HT1080 (cell line): ENCODE measurements around the gene INPP4B. TPM values are rescaled to one million over a fixed set of nuclear protein-coding genes. Genes with fewer than 3 reads are reported as not detected.

Experiments
- DNase-seq: peaks from one replicate; pipeline ENCODE4 v3.0.0-alpha.2; 2015; ENCODE audit warnings: low read depth
- total RNA-seq: library from RNA; depleted of rRNA; stranded (reverse); fragments of >200 nt; shearing (Covaris generic); gene quantifications from 2 replicates; pipeline ENCODE4 v1.2.3, GENCODE V29; 2014

The INPP4B gene
- total RNA-seq, 1 experiment from 2014 or later = 9.3 TPM

DNA sequence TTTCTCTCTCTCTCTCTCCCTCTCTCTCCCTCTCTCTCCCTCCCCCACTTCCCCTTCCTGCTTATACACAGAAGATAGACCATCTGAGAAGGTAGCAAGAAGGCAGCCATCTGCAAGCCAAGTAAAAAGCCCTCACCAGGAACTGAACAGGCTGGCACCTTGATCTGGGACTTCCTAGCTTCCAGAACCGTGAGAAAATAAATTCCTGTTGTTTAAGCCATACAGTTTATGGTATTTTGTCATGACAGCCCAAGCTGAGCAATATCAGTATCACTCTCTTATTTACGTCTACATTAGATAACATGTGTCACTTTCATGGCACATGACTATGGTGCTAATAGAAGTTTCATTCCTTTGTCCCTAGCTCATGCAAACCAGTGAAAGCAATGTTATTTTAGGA is 581.1 kb downstream of the INPP4B start:
- DNase-seq = no peak

DNA sequence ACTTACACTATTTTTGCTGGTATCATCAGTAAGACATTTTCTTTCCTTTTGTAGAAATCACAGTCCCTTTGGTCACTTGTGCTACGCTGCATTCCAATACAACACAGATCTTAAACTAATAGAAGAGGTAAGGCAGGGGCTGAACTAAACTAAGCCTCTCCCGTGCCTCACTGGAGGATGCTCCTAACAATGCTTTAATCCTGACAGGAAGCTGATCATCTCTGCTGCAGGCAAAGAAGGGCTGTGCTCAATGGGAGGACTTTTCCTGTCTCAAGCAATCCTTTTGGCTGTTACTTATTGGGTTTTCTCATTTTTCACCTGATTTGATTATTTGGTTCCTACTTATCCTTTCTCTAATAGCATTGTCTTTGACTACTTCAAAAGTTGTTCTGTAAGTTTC is 583.1 kb downstream of the INPP4B start:
- no peak for DNase-seq

DNA sequence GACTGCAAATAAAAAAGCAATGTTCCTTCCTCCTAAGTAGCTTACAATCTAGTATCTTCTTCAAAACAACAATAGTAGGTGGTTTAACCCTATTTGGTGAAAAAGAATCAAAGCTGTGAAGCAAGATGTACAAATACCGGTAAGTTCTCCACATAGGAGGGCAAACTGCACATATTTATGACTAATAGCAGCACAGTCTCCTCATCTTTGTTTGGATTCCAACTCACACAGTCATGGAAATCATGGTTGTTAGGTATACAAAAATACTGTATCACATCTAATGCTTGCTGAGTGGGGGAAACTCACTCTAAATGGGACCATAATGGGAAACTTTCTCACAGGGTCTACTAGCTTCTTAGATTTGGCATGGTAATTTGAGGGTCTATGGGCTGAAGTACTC is 597.2 kb downstream of the INPP4B start:
- peak; percentile 47 for DNase-seq

DNA sequence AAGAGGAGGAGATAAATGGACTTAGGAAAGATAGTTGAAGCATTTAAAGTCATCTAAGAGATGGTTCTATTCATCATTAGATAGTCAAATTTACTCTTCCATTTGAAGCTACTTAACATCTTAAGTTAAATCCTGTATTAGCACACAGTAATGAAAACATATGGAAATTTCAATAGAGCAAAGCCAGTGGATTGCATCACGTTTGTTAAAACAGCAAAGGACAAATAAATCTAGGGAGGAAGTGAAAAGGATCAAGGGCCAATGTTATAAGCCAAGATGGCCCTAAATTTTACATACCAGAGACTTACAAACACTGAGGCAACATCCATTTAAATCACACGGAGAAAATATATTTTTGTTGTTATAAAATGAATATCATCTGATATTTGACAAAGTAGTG is 602.8 kb downstream of the INPP4B start:
- no peak for DNase-seq

DNA sequence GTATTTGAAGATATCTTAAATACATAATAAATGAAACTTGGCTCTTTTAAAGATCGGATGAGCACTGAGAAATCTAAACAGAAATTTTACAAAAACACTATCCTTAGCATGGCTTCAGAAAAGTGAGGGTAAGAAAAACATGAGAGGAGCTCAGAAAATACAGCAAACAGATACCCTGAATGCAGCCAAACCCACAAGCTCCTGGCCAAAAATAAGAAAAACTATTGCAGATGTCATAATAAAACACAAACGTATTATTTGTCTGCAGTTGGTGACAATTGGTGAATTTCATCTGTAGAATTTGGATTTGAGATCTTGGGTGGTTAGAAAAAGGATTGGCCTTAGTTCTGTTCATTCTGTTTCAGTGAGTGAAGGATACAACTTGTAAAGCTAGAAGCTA is 603.9 kb downstream of the INPP4B start:
- no peak for DNase-seq

DNA sequence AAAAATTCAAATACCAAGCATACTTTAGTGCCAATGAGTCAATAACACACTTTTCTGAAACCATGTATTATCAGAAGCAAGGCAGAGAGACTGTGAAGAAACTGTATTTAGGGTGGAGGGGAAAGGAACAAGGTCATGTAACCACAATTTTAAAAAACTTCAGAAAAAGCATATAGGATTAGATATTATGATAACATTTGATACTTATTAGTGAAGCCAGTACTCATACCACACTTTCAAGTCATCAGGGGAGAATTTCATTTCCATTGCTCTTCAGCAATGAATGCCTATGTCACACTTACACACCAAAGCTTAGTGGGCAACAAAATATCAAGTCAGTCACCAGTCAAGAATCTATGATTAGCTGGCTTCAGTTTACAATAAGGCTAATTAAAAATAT is 607.5 kb downstream of the INPP4B start:
- DNase-seq = no peak

DNA sequence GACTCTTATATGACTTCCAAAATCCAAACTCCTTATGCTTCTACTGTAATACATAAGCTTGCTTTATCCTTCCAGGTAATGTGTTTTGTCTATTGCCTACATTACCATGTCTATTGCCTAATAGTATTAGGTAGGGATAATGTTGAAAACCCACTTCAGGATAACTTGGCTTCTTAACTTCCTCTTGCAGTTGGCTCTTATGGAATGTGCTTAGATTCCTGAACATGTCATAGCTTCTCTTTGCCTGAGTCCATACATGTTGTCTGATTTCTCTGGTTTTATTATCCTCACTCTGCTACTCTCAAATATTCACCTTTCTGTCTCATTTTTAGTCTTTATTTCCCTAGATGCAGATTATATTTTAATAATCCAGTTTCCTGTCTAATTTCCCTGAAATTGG is 609.8 kb downstream of the INPP4B start:
- DNase-seq = no peak

DNA sequence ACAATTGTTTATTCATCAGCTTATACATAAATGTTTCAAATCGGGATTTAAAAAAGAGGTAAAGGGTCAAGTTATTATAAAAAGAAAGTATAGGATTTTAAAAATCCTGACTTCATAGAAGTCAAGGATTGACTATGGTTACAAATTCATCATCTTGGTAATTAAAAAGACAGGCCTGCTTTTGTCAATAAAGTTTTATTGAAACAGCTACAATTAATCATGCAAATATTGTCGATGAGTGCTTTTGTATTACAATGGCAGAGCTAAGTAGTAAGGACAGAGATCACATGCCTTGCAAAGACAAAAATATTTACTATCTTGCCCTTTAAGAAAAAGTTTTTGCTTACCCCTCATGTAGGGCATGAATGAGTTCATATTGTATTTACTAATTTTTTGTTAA is 614.3 kb downstream of the INPP4B start:
- no peak for DNase-seq

DNA sequence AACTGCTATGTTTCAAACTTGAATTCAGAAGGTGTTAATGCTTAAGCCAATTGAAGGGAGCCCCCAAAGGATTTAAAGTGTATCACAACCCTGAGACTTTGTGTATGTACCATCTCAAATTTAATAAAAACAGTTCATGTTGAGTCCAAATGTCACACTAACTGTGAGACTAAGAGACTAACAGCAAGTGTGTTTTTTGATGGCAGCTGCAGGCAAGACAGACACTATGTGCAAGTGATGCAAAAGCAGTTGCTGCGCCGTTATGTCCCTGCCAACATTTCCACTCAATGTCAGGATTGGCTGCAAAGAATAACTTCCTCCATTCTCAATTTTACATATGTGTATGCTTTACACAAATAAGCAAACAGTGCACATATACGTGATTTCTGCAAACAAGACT is 615.1 kb downstream of the INPP4B start:
- no peak for DNase-seq

DNA sequence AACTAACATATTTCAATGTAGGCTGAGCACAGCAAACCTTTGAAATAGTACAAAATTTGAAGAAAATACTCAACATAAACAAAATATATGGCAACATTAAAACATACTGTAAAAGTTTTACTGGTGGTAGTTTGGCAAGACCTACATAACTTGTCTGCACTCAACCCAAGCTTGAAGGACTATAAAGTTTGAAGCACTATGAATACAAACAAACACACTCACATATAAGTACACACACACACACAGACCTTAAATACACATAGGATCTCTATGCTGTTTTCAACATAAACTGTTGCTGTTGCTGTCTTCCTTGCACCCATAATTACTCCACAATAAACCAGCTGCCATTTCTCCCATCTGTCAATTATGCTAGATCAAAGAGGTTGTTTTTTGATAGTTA is 620.1 kb downstream of the INPP4B start:
- no peak for DNase-seq

DNA sequence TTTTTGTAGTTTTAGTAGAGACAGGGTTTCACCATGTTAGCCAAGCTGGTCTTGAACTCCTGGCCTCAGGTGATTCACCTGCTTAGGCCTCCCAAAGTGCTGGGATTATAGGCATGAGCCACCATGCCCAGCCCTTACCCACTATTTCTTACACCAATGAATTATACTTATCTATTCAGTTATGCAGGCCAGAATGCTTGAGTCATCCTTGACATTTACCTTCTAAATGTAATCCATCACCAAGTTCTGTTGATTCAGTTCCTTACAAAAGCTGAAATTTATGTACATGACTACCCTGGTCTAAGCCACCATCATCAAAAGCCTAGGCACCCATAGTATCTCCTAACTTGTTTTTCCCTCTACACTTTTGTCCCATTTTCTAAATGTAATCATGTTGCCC is 624.0 kb downstream of the INPP4B start:
- peak; percentile 3 for DNase-seq

DNA sequence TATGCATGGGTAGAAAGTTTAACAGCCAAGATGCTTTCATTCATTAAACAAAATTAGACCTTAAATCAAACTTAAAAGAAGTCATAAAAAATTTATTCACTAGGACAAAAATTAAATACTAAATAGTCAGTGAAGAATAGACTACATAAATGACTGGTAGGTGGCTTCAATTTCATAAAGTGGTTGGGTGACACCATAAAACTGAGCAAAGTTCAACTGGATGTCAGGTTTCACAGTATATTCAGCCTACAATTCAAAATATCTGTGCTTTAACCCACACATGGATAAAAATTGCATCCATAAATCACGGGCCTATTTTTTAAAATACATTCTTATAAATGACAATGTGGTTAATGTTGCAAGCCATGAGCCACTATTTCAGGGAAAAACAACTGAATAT is 627.4 kb downstream of the INPP4B start:
- no peak for DNase-seq

DNA sequence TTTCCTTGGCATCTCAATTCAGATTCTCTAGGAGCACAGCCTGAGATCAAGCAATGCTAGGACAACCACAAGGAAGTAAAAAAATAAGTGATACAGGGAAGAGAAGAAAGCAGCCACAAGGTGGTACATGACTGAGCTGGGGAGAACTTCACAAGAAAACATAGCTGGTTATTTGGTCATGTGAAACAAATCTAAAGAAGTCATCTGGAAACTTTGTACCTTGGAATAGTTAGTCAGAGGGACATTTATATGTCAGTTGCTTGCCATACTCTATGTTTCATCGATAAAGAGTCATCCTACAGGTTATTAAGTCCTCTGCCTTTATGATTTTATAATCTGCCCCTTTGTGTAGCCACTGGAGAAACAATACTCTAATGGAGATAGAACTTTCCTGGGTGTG is 634.7 kb downstream of the INPP4B start:
- no peak for DNase-seq

DNA sequence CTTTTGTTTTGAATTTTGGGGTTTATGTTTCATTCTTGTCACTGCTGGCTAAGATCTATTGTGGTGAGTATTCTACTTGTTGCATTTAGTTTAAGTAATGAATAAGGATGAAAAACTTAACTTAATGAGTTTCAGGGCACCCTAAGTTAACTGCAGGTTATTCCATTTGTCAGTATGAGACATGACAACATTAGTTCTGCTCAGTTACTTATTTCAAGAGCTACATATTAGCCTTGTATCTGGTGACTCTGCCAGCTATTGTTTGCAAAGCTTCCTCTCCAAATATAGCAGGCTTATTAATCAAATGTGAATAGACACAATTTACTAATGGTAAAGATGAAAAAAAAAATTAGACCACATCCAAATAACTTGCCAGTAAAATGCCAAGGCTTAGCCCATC is 642.6 kb downstream of the INPP4B start:
- no peak for DNase-seq

DNA sequence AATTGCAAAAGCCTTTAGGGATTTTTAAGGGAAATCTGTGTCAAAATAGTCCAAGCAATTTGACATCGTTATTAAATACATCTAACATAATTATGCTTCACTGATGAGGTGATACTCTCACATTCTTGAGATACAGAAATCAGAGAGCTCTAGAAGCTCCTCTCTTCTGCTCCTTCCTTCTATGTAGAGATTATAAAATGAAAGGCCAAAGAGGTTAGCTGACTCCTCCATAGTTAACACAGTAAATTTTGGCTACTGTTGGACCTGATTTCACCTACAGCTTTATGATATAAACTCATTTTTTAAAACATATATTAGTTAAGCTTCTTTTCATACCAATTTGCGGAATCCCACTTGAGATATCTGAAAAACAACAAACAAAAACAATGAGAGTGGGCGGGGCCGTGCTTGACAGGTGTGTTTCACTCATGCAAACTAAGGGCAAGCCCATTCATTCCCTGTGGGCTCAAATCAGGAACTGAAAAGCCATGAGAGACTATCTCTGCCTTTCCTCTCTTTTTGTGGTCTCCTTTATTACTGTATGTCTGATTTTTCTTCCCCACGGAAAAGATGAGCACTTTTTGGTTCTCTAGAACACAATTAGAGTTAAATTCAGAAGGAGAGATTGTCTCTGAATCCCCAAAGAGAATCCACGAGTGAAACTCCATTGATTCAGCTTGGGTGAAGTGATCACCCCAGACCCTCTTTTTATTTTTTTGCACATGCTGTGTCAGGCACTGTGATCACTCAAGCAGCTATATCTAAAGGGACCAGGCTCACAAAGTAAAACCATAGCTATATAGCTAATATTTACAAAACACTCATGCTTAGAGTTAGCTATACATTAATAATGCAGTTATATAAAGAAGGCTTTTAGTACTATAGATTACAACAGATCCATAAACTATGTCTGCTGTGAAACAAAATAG is 643.4 kb downstream of the INPP4B start:
- no peak for DNase-seq

DNA sequence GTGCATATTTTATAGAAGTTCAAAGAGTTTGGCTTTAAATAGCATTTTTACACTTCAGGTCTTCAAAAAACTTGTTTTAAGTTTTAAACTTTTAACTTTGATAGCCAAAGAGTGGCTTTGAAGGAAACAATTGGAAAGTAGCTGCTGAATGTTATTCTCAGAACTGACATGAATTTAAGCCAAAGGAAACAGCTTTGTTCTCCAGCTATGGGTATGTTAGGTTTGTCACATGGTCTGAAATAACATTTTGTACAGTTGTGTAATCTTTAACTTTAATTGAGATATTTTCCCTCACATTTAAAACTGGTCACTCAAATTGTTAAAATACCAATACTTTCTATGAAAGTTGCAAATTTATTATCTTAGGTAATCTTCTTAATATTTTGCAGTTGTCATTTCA is 645.1 kb downstream of the INPP4B start:
- DNase-seq = no peak

DNA sequence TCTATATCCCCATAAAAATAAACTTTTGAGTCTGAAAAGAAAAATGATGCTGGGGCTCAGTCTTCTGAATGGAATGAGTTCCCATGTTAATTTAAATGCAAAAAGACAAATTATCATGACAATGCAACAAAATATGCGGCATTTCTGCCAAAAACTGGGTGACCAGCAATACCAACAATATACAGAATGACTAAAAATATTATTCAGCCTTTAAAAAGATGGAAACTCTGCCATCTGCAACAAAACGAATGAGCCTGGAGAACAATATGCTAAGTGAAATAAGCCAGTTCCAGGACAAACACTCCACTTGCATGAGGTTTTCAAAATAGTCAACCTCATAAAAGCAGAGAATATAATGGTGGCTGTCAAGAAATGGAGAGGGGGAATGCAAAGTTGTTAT is 651.2 kb downstream of the INPP4B start:
- DNase-seq = no peak

DNA sequence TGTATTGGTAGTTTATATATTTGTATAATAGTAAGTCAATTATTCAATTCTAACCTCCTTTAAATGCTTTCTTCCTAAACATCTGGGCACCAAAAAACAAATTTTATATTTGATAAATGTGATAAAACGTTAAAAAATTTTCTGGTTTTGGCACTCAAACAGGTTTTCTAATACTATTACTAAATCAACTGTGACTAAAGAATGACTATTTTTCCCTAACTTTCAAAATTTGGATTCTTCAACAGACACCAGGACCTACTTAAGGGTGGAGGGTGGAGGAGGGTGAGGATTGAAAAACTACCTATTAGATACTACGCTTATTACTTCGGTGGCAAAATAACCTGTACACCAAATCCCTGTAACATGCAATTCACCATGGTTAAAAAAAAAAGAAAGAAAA is 654.2 kb downstream of the INPP4B start:
- DNase-seq = no peak

DNA sequence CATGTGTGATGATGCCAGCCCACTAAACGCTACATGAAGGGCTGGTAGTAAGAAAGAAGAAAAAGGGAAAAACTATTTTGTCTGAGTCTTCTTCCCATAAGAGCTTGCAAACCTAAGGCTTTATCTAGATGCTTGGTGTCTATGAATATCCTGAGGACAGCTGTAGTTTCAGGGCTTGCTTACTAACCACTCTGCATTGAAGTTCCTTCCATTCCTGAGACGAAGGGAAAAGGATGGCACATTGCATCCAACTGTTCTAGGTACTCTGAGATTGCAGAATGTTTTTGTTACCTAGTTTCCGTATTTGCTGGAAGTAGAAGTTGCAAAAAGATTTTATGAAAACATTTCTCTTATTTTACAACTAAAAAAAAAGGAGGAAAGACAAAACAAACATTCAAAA is 665.1 kb downstream of the INPP4B start:
- DNase-seq = no peak

DNA sequence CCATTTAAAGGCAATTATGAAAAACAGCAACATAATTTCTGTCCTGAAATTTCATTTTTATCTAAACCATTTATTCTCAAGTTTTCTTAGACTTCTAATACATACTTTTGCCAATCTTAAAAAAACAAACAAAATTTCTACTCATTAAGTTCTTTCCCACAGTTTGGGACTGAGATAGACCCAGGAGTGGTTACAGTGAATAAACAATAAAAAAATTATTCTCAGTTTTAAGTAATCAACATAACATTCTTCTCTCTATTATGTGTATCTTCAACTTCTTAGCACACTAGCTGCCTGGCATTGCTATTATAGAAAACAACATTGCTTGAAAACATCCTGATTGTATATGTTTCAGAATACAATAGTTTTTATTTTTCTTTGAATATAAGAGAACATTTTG is 676.9 kb downstream of the INPP4B start:
- no peak for DNase-seq

DNA sequence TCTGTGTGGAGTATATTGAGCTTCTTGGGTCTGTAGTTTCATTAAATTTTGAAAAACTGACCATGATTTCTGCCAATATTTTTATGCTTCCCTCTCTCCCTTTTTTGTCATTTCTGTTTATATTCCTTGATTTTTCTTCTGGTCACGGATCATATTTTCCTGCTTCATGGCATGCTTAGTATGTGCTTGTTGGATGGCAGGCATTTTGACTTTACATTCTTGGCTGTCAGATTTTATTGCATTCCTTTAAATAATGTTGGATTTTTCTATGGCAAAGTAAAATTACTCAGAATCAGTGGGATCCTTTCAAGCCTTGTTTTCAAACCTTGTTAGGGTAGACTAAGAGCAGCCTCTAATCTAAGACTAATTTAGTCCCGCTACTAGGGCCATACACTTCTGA is 677.9 kb downstream of the INPP4B start:
- DNase-seq = no peak

DNA sequence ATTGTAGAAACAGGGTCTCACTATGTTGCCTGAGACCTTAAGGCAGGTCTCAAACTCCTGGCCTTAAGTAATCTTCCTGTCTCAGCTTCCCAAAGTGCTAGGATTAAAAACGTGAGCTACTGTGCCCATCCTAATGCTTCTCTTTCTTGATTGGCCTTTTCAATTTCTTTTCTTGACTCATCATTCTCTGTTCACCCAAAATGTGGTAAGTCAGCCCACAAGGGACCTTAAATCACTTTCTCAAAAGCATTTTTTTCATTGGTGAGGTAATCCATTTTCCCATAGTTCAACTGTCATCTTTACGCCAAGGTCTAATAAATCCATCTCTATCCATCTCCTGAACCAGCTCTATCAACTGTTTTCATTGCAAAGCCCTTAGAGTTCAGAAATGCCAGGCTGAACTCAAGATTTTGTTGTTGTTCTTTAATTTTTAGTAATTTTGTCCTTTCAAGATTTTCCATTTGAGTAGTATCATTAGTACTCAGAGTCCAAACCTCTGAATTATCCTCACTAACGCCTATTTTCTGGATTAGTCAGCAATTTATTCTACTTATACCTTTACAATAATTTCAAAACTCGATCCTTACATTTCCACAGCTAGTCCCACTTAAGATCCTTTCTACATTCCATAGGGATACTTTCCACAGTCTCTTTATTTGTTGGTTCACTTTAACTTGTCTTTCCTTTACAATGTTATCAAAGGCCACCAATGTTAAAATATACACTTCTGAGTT is 681.2 kb downstream of the INPP4B start:
- DNase-seq = no peak

DNA sequence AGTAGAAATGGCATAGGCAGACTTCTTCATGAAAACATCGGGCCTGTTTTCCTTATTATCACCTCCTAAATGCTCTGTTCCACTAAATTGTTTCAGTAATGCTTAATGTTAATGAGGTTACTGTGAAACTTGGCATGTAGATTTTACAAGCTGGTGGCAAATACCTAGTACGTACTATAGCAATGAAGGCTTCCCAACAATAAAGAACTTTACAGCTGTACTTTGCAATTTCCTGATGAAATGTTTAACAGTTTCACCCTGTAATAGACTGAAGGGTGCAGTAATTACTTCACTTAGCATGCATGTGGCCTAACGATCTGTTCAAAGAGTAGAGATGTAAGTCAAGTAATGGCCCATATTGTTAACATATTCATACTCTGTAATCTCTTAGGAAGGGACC is 685.0 kb downstream of the INPP4B start:
- DNase-seq = no peak
